HepG2 (cell line): ENCODE data around the gene LRRC8E. TPM values are rescaled to one million over a fixed set of nuclear protein-coding genes. Genes with fewer than 3 reads are reported as not detected.

Source experiments
- FOXO4 ChIP-seq: sonication (generic); formaldehyde crosslinking; conservative IDR thresholded peaks from 2 replicates; pipeline ENCODE4 v1.8.1; 2023; ENCODE audit warnings: missing genetic modification reagents
- IKZF5 ChIP-seq: IDR thresholded peaks from 2 replicates; pipeline ENCODE4 v1.6.1; 2018; ENCODE audit warnings: missing genetic modification reagents, mild to moderate bottlenecking, missing compliant biosample characterization
- MIER2 ChIP-seq: IDR thresholded peaks from 2 replicates; pipeline ENCODE4 v1.6.1; 2016; ENCODE audit warnings: missing biosample characterization, missing genetic modification reagents
- SKI ChIP-seq: fragments of 450-650 bp; IDR thresholded peaks from one replicate; pipeline ENCODE4 v1.6.1; 2018; ENCODE audit warnings: mild to moderate bottlenecking; ENCODE audit not compliant: partially characterized antibody
- ZNF407 ChIP-seq: sonication (generic); formaldehyde crosslinking; IDR thresholded peaks from one replicate; pipeline ENCODE4 v1.5.1; 2020; ENCODE audit warnings: mild to moderate bottlenecking, missing genetic modification reagents; ENCODE audit errors: not compliant biosample characterization
- ZNF431 ChIP-seq: sonication (generic); formaldehyde crosslinking; IDR thresholded peaks from 2 replicates; pipeline ENCODE4 v1.9.0; 2022; ENCODE audit warnings: missing genetic modification reagents, low read depth, mild to moderate bottlenecking, borderline replicate concordance
- ZNF512 ChIP-seq: sonication (generic); formaldehyde crosslinking; IDR thresholded peaks from 2 replicates; pipeline ENCODE4 v1.4.0; 2020; ENCODE audit warnings: mild to moderate bottlenecking, missing genetic modification reagents
- ZNF678 ChIP-seq: sonication (generic); formaldehyde crosslinking; IDR thresholded peaks from 2 replicates; pipeline ENCODE4 v1.4.0; 2020; ENCODE audit warnings: mild to moderate bottlenecking, missing genetic modification reagents
- ZNF75D ChIP-seq: sonication (generic); formaldehyde crosslinking; IDR thresholded peaks from 2 replicates; pipeline ENCODE4 v1.8.1; 2023; ENCODE audit warnings: missing genetic modification reagents, mild to moderate bottlenecking, borderline replicate concordance
- ZNF841 ChIP-seq: sonication (generic); formaldehyde crosslinking; IDR thresholded peaks from 2 replicates; pipeline ENCODE4 v1.8.1; 2023; ENCODE audit warnings: missing genetic modification reagents, borderline replicate concordance
- polyA plus RNA-seq, 8 experiments: library from polyadenylated mRNA; depleted of rRNA in 3 of 8; stranded (reverse) in 7 of 8; unstranded in 1 of 8; fragments of >200 nt; fragmentation: Illumina TruSeq in 4 of 8; extraction: Trizol in 4 of 8; gene quantifications; 2 replicates each; pipeline versions ENCODE4 v1.2.1 to v1.2.3, GENCODE V29; 2011 to 2016; ENCODE audit warnings: low read depth in 4 of 8, missing spikeins in 1 of 8, mixed read lengths in 1 of 8; ENCODE audit not compliant: insufficient read depth in 1 of 8
- total RNA-seq, 5 experiments: library from RNA; depleted of rRNA; stranded (reverse); fragments of >200 nt; fragmentation: Illumina TruSeq; extraction: Trizol; gene quantifications; 2 replicates each; pipeline ENCODE4 v1.2.3, GENCODE V29; 2016; ENCODE audit warnings: low read depth in 1 of 5
- TF ChIP-seq, protein P1 (sequence below): IDR thresholded peaks from 2 replicates; pipeline ENCODE4 v1.6.1; 2016; ENCODE audit warnings: missing compliant biosample characterization, missing genetic modification reagents, borderline replicate concordance
- TF ChIP-seq, protein P2 (sequence below): sonication (generic); formaldehyde crosslinking; IDR thresholded peaks from 2 replicates; pipeline ENCODE4 v1.4.0; 2020; ENCODE audit warnings: mild to moderate bottlenecking, missing genetic modification reagents

LRRC8E gene
- total and polyA plus RNA-seq, 2 of the 13 experiments (the other 11 are each of a cell fraction or from before 2014, with no cell fraction given), result 8.0 to 10.3 TPM

- TF ChIP-seq IKZF5 (CRISPR knock-in tag) (peak; percentile 90), SKI (peak; percentile 82), MIER2 (CRISPR knock-in tag) (peak; percentile 75), ZNF512 (no peak), ZNF841 (CRISPR knock-in tag) (no peak), ZNF75D (CRISPR knock-in tag) (no peak), ZNF678 (CRISPR knock-in tag) (peak; percentile 86; the same call in 1 of the 2 replicates), ZNF407 (CRISPR knock-in tag) (peak; percentile 41), ZNF431 (CRISPR knock-in tag) (0 out of 2 replicates have a peak, but pooled peaks have one; percentile 42), FOXO4 (CRISPR knock-in tag) (no peak)
- TF ChIP-seq, protein P1, sequence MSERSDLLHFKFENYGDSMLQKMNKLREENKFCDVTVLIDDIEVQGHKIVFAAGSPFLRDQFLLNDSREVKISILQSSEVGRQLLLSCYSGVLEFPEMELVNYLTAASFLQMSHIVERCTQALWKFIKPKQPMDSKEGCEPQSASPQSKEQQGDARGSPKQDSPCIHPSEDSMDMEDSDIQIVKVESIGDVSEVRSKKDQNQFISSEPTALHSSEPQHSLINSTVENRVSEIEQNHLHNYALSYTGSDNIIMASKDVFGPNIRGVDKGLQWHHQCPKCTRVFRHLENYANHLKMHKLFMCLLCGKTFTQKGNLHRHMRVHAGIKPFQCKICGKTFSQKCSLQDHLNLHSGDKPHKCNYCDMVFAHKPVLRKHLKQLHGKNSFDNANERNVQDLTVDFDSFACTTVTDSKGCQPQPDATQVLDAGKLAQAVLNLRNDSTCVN (CRISPR knock-in tag), result peak; percentile 56; the same call in 1 of the 2 replicates
- TF ChIP-seq, protein P2, sequence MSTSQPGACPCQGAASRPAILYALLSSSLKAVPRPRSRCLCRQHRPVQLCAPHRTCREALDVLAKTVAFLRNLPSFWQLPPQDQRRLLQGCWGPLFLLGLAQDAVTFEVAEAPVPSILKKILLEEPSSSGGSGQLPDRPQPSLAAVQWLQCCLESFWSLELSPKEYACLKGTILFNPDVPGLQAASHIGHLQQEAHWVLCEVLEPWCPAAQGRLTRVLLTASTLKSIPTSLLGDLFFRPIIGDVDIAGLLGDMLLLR (CRISPR knock-in tag), result peak; percentile 67; the same call in 1 of the 2 replicates
These were observed 35.2 kb upstream of the LRRC8E start (continued) for GRCh38 chr19:7852851-7853769.
